ENCODE data around the gene ITPR2.

DNA sequence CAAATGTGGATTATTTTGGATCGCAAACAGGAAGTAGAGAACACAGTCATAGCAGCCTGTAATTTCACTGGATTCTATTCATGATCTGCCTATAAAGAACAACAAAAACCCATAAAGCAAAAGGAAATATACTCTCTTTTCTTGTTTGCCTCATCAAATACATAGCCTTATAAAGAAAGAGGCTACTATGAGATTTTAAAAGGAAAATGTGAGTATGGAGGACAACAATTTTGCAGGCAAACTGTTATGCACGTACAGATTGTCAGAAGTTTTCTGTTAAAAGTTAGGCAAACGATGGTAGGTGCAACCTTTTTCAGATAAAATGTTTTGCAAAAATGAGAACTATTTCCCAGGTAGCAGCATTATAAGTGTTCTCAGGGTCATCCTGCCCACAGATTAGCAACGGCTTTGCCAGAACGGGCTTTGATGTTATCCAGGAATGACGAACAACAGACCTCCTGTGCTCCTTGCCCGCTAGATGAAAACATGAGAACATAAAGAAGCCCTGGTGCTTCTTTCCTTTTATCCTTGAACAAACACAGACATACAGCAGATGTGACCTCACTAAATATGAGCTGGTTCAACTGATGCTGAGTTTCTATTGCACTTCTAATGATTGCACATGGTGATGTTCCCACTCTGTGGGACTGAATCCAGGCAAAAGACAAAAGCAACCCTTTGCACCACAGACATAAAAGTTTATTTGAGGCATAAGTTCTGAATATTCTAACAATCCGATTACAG, 88.1 kb downstream of the ITPR2 start:
- TF ChIP-seq, protein P1, sequence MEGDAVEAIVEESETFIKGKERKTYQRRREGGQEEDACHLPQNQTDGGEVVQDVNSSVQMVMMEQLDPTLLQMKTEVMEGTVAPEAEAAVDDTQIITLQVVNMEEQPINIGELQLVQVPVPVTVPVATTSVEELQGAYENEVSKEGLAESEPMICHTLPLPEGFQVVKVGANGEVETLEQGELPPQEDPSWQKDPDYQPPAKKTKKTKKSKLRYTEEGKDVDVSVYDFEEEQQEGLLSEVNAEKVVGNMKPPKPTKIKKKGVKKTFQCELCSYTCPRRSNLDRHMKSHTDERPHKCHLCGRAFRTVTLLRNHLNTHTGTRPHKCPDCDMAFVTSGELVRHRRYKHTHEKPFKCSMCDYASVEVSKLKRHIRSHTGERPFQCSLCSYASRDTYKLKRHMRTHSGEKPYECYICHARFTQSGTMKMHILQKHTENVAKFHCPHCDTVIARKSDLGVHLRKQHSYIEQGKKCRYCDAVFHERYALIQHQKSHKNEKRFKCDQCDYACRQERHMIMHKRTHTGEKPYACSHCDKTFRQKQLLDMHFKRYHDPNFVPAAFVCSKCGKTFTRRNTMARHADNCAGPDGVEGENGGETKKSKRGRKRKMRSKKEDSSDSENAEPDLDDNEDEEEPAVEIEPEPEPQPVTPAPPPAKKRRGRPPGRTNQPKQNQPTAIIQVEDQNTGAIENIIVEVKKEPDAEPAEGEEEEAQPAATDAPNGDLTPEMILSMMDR (conservative IDR thresholded peaks at IDR 0.05; ENCODE audit: low read length), result no peak
- no peak for TF ChIP-seq EZH2phosphoT487 (IDR thresholded peaks at IDR 0.05; ENCODE audit: borderline replicate concordance, low read depth, low read length)
